Suprapubic skin (tissue), 4 donors: ENCODE results near the gene KCTD10. TPM values are rescaled to one million over a fixed set of nuclear protein-coding genes. Genes with fewer than 3 reads are reported as not detected.
"Not testable (repeated sequence)": the region's sequence is repeated elsewhere in the genome, so short reads cannot be mapped to it uniquely, and the experiment has no call there.

Experiments
- DNase-seq, 2 donors: peaks; one replicate each; pipeline ENCODE4 v3.0.0-alpha.2; 2019; ENCODE audit warnings: low spot score in 2 of 2
- H3K27ac ChIP-seq: fragments of 200-600 bp; sonication (generic); one replicate; pipeline ENCODE4 v1.5.1; 2019
- H3K27me3 ChIP-seq: fragments of 200-600 bp; sonication (generic); one replicate; pipeline ENCODE4 v1.5.1; 2019
- H3K36me3 ChIP-seq: fragments of 200-600 bp; sonication (generic); one replicate; pipeline ENCODE4 v1.5.1; 2019
- H3K4me1 ChIP-seq: fragments of 200-600 bp; sonication (generic); one replicate; pipeline ENCODE4 v1.5.1; 2019
- H3K4me3 ChIP-seq: fragments of 200-600 bp; sonication (generic); one replicate; pipeline ENCODE4 v1.5.1; 2019; ENCODE audit warnings: mild to moderate bottlenecking
- H3K9me3 ChIP-seq: fragments of 200-600 bp; sonication (generic); one replicate; pipeline ENCODE4 v1.5.1; 2019
- EP300 ChIP-seq: sonication (generic); formaldehyde crosslinking; IDR thresholded peaks from one replicate; pipeline ENCODE4 v1.6.1; 2017; ENCODE audit warnings: antibody characterized with exemption
- POLR2A ChIP-seq, 2 donors: fragments of 450-650 bp; IDR thresholded peaks; one replicate each; pipeline ENCODE4 v1.6.1; 2017; ENCODE audit warnings: antibody characterized with exemption in 2 of 2, mild to moderate bottlenecking in 2 of 2, moderate library complexity in 2 of 2
- POLR2AphosphoS5 ChIP-seq, 3 donors: sonication (generic); formaldehyde crosslinking; IDR thresholded peaks; one replicate each; pipeline ENCODE4 v1.6.1; 2017; ENCODE audit warnings: antibody characterized with exemption in 3 of 3
- WGBS: methylation state at CpG from one replicate; pipeline ENCODE4 v1.1.5; 2018; 5-methylcytosine and 5-hydroxymethylcytosine counted together
- total RNA-seq, 4 donors: library from RNA; depleted of rRNA; stranded (reverse); fragments of >200 nt; gene quantifications; one replicate each; pipeline ENCODE4 v1.1.0, GENCODE V29; 2016
- TF ChIP-seq, protein P1 (sequence below), 2 donors: fragments of 200-600 bp in 1 of 2; fragments of 450-650 bp in 1 of 2; sonication (generic) in 1 of 2; IDR thresholded peaks; one replicate each; pipeline ENCODE4 v1.5.1; 2016 to 2019; ENCODE audit warnings: antibody characterized with exemption in 2 of 2, mild to moderate bottlenecking in 1 of 2, moderate library complexity in 1 of 2

Gene KCTD10
- total RNA-seq, 4 donors from 2014 or later = 34.7 to 56.3 (median 41.7) TPM

DNA sequence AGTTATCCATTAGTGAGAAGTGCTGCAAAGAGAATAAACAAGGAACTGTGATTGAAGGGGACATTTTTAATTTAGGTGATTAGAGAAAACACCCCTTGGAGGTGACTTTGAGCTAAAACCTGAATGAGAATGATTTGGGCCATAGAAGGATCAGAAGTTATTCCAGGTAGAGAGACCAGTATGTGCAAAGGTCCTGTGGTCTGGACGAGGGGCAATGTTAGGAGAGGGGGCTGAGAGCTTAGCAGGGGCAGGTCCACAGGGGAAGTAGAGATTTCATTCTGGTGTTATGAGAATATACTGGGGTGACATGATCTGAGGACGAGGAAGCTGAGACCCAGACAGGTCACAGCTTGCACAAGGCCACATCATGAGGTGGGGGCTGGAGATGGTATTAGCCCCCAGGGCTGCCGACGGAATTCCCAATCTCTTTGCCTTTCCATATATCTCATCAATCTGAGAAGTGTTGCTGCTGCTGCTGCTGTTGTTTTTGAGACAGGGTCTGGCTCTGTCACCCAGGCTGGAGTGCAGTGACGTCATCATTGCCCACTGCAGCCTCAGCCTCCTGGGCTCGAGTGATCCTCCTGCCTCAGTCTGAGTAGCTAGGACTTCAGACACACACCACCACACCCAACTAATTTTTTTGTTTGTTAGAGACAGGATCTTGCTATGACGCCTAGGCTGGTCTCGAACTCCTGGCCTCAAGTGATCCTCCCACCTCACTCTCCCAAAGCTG, 55.6 kb downstream of the KCTD10 start:
- no peaks in the 10 kb centered on the region for H3K9me3 ChIP-seq
- WGBS = 44% methylated on average over 8 of the region's 8 CpGs
- no peak overlapping the region for H3K4me3 ChIP-seq
- H3K4me1 ChIP-seq = no peaks in the 10 kb centered on the region
- H3K27ac ChIP-seq = no peak overlapping the region
- no peaks in the 10 kb centered on the region for H3K36me3 ChIP-seq
- H3K27me3 ChIP-seq = peaks cover 5% of the 10 kb centered on the region
- no peak for DNase-seq
- TF ChIP-seq POLR2AphosphoS5 (IDR thresholded peaks at IDR 0.05) (no peak), EP300 (no peak), POLR2A (IDR thresholded peaks at IDR 0.05) (no peak)
- TF ChIP-seq, protein P1, sequence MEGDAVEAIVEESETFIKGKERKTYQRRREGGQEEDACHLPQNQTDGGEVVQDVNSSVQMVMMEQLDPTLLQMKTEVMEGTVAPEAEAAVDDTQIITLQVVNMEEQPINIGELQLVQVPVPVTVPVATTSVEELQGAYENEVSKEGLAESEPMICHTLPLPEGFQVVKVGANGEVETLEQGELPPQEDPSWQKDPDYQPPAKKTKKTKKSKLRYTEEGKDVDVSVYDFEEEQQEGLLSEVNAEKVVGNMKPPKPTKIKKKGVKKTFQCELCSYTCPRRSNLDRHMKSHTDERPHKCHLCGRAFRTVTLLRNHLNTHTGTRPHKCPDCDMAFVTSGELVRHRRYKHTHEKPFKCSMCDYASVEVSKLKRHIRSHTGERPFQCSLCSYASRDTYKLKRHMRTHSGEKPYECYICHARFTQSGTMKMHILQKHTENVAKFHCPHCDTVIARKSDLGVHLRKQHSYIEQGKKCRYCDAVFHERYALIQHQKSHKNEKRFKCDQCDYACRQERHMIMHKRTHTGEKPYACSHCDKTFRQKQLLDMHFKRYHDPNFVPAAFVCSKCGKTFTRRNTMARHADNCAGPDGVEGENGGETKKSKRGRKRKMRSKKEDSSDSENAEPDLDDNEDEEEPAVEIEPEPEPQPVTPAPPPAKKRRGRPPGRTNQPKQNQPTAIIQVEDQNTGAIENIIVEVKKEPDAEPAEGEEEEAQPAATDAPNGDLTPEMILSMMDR (IDR thresholded peaks at IDR 0.05) = no peak

- no peak for DNase-seq
- Histone ChIP-seq H3K27ac (no peak overlapping the region), H3K4me1 (no peaks in the 10 kb centered on the region), H3K36me3 (no peaks in the 10 kb centered on the region), H3K4me3 (no peak overlapping the region), H3K27me3 (no peaks in the 10 kb centered on the region), H3K9me3 (no peaks in the 10 kb centered on the region)
- 57% methylated on average over 4 of the region's 4 CpGs for WGBS
- TF ChIP-seq POLR2A (IDR thresholded peaks at IDR 0.05) = no peak
- no peak for TF ChIP-seq POLR2AphosphoS5 (IDR thresholded peaks at IDR 0.05)
- TF ChIP-seq, protein P1 (IDR thresholded peaks at IDR 0.05) = no peak
- TF ChIP-seq EP300 = no peak
Measured at GRCh38 chr12:109418848-109419480, 58.1 kb downstream of the KCTD10 start.

DNA sequence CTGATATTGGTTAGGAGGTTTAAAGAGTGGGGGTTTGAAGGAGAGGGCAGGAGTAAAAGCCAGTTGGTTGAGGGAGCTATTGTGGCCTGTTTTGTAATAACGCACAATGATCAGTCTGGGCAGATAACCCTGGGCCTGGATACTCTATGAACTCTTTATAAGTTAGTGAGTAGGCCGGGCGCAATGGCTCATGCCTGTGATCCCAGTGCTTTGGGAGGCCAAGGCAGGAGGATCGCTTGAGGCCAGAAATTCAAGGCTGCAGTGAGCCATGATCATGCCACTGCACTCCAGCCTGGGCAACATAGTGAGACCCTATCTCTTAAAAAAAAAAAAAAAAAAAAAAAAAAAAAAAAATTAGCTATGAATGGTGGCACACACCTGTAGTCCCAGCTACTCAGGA, 71.0 kb downstream of the KCTD10 start:
- not testable (repeated sequence) for H3K9me3 ChIP-seq, H3K4me3 ChIP-seq, H3K27me3 ChIP-seq, H3K36me3 ChIP-seq, H3K27ac ChIP-seq, H3K4me1 ChIP-seq
- DNase-seq = peak in 1 of 2 donors; percentile 57
- 96% methylated on average over 4 of the region's 4 CpGs for whole genome bisulfite sequencing

- not testable (repeated sequence) for H3K4me3 ChIP-seq, H3K27me3 ChIP-seq, H3K27ac ChIP-seq, H3K4me1 ChIP-seq, H3K9me3 ChIP-seq, H3K36me3 ChIP-seq
- DNase-seq = peak in 1 of 2 donors; percentile 9
- 100% methylated on average over 2 of the region's 2 CpGs for WGBS
Measured at GRCh38 chr12:109404841-109405240, 72.3 kb downstream of the KCTD10 start.

Other genes starting within 250 kb of the KCTD10 start
- not detected for gene FOXN4, start 168.0 kb downstream of the KCTD10 start, total RNA-seq
- under 1 TPM in 1 of 4 donors, not detected in 3; 0.38 TPM for gene MYO1H, start 129.4 kb downstream of the KCTD10 start, total RNA-seq
- 10 to 100 TPM; 53.2 to 94.1 (median 61.6) TPM for gene UBE3B, start 334 bp upstream of the KCTD10 start, total RNA-seq
- gene MMAB, start 96.2 kb upstream of the KCTD10 start, total RNA-seq = 10 to 100 TPM; 17.1 to 37.2 (median 24.5) TPM
- 10 to 100 TPM; 30.1 to 62.1 (median 37.2) TPM for gene MVK, start 96.5 kb upstream of the KCTD10 start, total RNA-seq
- gene FAM222A, start 236.5 kb upstream of the KCTD10 start, total RNA-seq = 1 to 10 TPM; 3.9 to 8.5 (median 6.6) TPM